Caki2 (cell line): ENCODE results near the gene A2ML1. TPM values are rescaled to one million over a fixed set of nuclear protein-coding genes. Genes with fewer than 3 reads are reported as not detected.
"Not testable (repeated sequence)": the region's sequence is repeated elsewhere in the genome, so short reads cannot be mapped to it uniquely, and the experiment has no call there.

Source experiments
- DNase-seq: peaks from one replicate; pipeline ENCODE4 v3.0.0-alpha.2; 2015; ENCODE audit warnings: low read depth
- in situ Hi-C: cut with HindIII; loops from 2 replicates; pipeline ENCODE4 v1.10.0; 2016; ENCODE audit warnings: low sequenced_read_pairs, low pct_unique_long_range_greater_than_20kb, mixed read lengths
- total RNA-seq: library from RNA; depleted of rRNA; stranded (reverse); fragments of >200 nt; shearing (Covaris generic); gene quantifications from 2 replicates; pipeline ENCODE4 v1.2.3, GENCODE V29; 2014; ENCODE audit warnings: low replicate concordance; rRNA removed

The A2ML1 gene
- total RNA-seq, 1 experiment from 2014 or later = not detected

- peak; percentile 75 for DNase-seq
- in situ Hi-C loops = no loop called here
Observed at GRCh38 chr12:8914716-8915526, 92.5 kb downstream of the A2ML1 start.

GRCh38 chr12:8916154-8916553, 93.7 kb downstream of the A2ML1 start:
- in situ Hi-C loops = no loop called here
- DNase-seq = no peak

GRCh38 chr12:8917031-8917430, 94.6 kb downstream of the A2ML1 start:
- no peak for DNase-seq
- in situ Hi-C loops = no loop called here

- in situ Hi-C loops = no loop called here
- no peak for DNase-seq
Observed at GRCh38 chr12:8917751-8918150, 95.3 kb downstream of the A2ML1 start.

- in situ Hi-C loops, DNase-seq: not testable (repeated sequence)
Observed at GRCh38 chr12:8919643-8920042, 97.2 kb downstream of the A2ML1 start.

GRCh38 chr12:8922544-8922943, 100.1 kb downstream of the A2ML1 start:
- in situ Hi-C loops = no loop called here

More at GRCh38 chr12:8922544-8922943, 100.1 kb downstream of the A2ML1 start:
- no peak for DNase-seq

Other genes with a start within 250 kb of the A2ML1 start
- gene AICDA, start 209.8 kb upstream of the A2ML1 start, total RNA-seq = 0.84 and 27.6 TPM in 2 replicates
- not detected in 2 replicates for gene MFAP5, start 159.8 kb upstream of the A2ML1 start, total RNA-seq
- 12.4 and 12.6 TPM in 2 replicates for gene RIMKLB, start 124.6 kb upstream of the A2ML1 start, total RNA-seq
- 5.9 and 8.0 TPM in 2 replicates for gene PHC1, start 91.9 kb downstream of the A2ML1 start, total RNA-seq
- 157 and 179 TPM in 2 replicates for gene M6PR, start 127.0 kb downstream of the A2ML1 start, total RNA-seq
- gene KLRG1, start 166.9 kb downstream of the A2ML1 start, total RNA-seq = 1.0 and 4.2 TPM in 2 replicates